Stimulated activated naive CD4-positive, alpha-beta T cell treated with Interleukin-2 at 50 U/mL for 16 hours (primary cell): ENCODE results near the gene SP6.

Experiments
- DNase-seq: peaks from one replicate; lab custom pipeline; 2025; lab: John Stamatoyannopoulos, UW

SP6 gene

DNA sequence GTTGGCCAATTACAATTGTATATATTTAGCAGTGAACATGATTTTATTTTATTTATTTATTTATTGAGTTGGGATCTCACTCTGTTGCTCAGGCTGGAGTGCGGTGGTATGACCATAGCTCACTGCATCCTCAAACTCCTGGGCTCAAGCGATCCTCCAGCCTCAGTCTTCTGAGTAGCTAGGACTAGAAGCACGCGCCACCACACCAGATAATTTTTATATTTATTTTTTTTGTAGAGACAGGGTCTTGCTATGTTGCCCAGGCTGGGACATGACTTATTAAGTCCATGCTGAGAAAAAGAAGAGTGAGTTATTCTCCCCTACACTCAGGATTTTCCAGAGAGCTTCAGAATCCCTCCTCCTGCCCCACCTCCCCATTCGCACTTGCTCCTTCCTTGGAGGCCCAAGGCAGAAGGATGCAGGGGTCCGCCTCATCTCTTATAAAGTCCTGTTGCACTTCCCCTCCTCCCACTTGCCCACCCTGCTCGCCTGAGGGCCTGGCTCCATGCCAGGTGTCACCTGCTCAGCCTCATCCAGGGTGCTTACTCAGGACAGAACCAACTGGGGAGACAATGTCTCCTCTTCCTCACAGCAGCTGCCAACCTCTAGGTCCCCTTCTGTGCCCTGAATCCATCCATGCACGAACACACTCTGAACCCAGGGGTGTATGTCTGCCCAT is 29.0 kb upstream of the SP6 start:
- no peak for DNase-seq

DNA sequence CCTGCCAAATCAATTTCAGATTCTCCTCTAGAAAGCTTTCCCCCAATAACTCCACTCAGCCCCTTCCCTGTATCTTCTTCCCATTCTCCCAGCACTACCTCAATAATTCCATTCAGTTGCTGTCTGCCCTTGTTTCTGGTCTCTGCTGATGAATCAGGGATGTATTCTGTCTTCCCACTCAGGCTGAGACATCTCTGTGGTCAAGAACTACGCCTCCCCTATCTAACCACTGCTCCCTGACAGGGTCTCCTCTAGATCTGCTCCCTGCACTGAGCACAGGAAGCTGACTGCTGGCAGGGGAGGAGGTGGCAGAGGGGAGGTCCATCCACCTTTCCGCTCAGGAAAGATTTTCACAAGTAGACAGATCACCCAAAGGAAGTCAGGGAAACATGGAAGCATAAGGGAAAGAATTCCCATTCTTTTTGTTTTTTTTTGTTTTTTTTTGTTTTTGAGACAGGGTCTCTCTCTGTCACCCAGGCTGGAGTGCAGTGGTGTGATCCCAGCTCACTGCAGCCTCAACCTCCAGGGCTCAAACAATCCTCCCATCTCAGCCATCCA is 28.1 kb upstream of the SP6 start:
- DNase-seq: no peak

DNA sequence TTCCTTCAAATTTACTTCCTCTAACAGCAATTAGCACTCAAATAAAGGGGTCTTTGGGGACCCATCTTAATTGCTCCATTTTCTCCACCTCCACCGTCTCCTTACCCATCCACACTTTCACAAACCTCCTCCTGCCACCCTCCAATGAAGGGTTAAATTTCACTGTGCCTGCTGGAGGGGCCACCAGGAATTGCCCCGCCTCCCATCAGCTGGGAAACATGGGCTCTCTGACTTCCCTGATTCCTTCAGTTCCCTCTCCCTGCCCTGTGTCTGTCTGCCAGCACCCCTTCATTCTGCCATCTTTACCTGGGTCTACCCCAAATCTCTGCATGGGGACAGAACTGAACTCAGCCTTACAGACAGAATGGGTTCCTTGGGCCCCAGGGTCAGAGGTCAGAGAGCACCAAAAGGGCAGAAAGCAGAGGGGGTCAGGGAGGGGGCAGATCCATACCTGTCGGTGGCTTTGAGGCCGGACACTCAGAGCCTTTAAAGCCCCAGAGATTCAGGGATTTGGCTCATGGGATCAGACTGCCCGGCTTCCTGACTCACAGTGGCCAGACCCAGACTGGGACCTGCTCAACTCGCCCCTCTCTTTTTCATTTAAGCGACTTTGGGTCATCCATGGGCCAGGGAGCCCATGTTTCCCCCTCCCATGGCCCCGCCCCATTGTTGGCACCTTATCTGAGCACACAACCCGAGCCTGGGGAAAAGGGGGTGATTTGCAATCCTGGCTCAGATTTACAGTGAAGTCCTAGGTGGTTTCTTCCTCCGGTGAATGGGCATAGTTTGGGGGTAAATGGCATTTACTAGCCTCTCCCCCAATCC is 27.5 kb upstream of the SP6 start:
- no peak for DNase-seq

DNA sequence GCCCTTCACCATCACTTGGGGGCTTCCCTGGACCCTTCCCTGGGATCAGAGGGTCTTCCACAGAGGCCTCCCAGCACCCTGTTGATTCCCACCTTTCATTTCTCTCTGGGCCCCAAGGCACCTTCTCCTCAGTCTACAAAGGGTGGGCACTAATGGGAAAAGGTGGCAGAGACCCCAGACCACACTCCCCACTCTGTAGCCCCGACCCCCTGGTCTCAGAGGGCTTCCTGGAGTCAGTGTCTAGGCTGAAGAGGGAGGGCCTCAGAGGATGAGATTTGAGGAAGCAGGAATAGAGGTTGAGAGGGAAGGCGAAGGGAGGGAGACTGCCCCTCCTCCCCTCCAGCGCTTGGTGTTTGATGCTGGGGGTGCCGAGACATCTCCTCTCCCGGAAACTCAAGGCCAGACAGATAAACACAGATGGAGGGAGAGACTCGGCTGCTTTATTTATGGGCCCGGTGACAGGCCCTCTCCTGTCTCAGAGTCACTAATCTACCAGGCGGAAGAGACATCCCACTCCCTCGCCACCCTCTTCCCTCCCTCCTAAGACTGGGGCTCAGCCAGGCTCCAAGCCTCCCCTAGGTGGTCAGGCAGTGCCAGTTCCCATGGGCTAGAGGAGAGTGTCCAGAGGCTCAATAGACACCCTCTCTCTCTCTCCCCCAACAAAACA is 26.5 kb upstream of the SP6 start:
- no peak for DNase-seq

DNA sequence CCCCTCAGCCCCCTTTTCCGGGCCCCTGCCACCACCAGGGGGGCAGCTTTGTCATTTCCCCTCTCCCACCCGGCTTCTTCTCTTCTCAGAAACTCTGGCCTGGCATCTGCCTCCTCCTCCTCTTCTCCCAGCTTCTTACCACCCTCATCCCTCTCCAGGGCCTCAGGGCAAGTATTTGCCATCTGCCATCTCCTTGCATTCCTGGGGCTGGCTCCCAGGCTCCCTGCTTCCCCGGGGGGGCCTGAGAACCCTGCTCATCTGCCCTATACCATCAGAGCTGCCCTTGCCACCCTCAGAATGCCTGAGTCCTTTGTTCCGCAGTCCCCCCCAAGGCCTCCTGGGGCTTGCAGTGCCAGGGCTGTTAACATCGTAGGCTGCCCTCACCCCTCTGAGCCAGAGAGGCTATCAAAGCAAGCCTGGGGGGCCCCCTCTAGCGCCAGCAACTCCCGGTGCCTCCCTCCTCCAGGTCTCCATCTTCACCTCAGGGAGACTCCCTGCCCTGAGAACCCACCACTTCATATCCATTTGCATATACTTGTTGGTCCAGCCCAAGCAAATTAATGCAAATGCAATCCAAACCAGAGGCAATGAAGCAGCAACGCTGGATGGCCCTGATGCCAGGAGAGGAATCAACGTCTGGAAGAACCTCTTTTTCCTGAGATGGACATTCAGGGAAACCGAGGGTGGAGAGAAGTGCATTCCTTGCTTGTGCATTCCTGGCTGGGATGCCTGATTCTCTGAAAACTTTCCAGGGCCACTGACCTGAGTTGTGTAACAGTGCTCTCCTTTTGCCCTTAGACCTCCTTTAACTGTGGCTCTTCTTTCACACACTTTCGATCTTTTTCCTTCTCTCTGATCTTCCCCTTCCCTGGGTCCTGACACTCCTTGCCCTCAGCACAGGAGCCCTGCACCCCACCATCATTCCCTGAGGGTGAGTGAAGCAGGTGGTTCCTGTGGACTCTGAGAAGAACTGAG is 24.3 kb upstream of the SP6 start:
- no peak for DNase-seq

DNA sequence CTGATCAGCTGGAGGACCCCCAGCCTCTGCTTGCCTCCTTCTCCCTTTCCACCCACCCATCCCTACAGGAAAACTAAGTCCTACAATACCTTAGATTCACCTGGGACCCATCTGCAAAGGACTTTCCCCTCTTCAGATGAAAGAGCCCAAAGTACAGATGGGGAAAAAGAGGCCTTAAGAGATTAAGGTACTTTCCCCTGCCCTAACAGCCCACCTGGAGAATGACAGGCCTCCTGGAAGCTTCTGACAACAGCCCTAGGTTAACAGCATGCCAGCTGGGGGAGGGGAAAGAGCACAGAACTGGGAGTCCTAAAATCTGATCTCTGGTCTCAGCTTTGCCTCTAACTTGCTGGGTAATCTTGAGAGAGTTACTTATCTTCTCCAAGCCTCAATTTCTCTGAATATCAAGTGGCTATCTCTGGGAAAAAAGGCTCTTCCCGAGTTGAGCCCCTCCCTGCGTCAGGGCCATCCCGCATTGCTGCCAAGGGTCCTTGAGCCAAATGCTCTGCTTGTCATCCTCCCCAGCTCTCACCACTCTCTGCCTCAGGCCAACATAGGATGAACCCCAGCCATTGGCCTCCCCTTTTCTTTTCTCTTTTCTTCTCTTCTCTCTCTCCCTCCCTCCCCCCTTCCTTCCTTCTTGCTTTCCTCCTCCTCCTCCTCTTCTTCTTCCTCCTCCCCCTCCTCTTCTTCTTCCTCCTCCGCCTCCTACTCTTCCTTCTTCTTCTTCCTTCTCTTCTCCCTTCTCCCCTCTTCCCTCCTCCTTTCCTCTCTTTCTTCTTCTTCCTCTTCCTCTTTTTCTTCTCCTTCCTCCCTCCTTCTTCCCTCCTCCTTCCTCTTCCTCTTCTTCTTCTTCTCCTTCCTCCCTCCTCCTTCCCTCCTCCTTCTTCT is 22.5 kb upstream of the SP6 start:
- DNase-seq: no peak

DNA sequence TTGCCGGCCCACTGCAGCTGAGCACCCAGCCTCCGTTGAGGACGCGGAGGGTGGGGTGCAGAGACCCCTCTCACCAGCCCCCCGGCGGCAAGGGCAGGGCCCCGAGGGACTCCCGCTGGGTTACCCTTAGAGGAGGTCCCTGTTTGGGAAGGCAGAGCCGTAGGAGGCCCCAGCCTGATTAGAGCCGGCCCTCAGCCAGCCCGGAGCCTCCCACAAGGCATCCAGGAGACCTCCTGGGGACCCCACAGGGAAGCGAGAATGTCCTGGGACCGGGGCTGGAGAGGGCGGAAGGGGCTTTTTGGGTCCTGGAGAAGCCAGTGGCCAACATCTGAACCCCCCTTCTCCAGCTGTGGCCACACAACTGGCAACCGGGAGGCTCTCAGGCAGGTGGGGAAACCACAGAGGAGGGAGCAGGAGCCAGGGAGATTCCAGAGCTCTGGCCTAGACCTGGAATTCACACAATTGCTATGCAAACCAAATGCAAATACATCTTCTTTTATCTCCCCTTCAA is 21.7 kb upstream of the SP6 start:
- DNase-seq: no peak

DNA sequence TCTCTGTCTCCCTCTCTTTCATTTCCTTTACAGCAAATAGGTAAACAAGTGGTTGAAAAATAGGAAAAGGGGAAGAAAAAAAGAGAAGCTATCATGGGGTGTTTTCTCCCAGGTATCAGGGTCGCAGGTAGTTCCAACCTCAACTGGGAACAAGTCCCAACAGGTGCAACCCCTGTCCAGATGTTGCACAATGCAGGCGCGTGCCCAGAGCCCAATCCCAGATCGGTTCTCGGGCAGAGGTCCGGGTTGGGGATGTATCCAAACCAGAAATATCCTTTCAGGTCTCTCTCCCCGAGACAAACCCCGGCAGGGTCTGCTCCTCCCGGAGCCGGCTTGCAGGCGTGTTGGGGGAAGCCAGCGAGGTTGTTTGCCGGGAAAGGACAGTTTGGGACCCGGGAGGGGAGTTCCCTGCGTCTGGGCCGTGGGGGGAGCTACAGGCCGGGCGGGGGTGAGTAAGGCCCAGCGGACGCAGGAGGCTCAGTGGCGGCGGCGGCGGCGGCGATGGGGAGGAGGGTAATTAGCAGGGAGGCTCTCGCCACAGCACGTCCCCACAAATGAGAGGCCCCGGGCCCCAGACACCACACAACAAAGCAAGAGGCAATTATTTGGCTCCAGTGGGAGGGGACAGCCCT is 21.2 kb upstream of the SP6 start:
- DNase-seq: no peak

DNA sequence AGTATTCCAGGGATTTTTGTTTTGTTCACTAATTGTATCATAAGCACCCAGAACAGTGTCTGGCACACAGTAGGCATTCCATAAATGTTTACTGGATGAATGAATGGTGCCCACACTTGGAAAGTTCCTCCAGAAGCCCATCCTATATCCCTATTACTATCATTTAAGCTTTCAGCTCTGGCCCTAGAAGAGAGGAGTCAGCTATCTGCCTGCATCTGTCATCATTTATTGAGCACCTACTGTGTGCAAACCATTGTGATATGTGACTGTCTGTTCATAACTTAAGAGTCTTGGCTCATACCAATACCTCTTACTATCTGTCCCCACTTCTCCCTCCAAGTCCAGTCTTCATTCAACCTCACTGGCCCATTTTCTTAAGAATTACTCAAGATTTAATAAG is 20.1 kb upstream of the SP6 start:
- DNase-seq: no peak

DNA sequence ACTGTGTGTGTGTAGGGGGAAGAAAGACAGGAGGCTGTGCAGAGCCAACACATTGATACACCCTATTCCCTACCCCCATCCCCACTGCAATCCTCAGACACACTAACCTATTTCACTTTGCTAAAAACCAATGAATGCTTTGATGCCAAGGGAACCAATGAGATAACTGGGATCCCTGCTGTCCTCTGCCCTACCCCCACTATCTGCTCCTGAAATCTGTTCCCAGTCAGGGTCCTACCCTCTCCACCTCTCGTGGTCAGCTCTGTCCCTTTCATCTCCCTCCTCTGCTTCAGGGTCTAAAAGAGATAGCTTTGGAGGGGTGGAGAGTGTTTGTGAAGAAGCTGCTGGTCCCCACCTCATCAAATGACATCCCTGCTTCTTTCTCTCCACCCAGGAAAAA is 19.1 kb upstream of the SP6 start:
- DNase-seq: no peak

DNA sequence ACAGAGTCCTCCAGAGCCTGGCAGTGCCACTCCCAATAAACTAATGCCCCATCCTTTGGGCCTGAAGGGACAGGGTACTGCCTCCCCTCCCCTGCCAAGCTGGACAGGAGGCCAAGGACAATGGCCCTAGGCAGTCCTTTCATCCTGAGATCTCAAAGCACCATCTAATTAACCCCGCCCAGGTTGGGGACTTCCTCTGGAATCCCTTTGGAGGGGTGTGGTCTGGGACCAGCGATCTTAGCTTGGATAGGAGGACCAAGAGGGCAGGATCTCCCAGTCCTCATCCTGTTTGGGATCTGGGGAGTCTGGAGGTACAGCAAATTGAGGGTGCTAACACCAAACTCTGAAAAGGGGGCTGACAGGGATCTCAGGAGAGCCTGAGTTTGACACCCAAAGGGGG is 18.2 kb upstream of the SP6 start:
- no peak for DNase-seq

DNA sequence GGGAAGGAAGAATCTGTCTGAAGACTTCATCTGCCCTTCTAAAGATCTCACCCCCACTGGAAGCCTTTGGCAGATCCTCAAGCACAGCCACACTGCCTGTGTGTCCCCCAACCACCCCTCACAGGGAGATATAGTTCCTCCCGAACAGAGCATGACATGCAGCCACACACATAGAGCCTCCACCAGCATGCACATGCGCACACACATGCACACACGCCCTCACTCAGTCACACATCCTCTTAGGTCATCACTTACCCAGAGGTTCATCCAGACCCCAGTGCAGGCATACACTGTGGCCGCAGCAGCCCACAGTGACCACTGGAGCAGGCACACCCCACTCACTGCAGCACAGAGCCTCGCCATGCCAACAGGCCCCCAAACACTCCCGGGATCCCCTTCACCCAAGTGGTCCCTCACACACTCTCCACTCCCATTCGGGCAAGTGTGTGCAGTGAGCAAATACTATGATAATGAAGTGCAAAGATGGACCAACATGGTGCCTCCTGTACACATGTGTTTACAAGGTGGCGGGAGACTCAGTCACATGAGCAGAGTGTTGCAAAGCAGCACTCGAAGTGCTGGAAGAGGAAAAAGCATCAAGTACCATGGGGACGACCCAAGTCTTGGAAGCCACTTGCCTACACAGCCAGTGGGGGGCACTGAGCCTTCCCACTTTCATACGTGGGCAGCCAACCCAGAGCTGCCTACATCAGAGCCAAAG is 17.0 kb upstream of the SP6 start:
- no peak for DNase-seq

DNA sequence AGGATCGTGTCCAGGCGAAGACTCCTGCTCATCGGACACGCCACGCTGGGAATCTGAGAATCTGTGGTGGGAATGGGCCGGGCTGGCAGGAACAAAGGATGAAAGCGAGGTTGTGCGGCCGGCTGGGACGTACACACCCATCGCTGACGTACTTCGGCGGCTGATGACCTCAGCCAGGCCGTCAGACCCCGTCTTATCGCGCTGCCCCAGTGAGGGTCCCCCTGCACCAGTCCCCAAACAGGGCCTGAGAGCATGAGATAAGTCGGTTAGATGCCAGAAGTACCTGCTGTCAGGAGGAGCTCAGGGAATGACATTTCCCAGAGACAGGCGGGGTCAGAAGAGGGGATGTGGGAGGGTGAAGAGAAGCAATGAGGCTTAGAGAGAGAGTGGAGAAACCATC is 16.0 kb upstream of the SP6 start:
- no peak for DNase-seq

DNA sequence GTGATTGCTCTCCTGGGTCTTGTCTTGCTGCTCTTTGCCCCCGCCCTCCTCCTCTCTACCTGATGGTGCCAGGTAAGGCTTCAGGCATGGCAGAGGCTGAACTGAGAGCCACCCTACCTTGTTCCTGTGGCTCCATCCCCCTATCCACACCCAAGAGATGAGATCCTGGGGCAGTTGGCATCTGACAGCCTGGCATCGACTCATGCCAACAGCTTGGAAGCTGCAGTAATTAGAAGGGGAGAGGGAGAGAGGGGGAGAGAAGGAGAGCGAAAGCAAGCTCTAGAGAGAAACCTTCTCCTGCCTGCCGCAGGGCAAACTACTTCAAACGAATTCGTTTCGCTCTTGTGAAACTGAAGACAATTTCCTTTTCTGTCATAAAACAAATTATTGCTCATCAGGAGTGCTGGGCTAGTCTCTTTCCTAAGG is 13.8 kb upstream of the SP6 start:
- no peak for DNase-seq

DNA sequence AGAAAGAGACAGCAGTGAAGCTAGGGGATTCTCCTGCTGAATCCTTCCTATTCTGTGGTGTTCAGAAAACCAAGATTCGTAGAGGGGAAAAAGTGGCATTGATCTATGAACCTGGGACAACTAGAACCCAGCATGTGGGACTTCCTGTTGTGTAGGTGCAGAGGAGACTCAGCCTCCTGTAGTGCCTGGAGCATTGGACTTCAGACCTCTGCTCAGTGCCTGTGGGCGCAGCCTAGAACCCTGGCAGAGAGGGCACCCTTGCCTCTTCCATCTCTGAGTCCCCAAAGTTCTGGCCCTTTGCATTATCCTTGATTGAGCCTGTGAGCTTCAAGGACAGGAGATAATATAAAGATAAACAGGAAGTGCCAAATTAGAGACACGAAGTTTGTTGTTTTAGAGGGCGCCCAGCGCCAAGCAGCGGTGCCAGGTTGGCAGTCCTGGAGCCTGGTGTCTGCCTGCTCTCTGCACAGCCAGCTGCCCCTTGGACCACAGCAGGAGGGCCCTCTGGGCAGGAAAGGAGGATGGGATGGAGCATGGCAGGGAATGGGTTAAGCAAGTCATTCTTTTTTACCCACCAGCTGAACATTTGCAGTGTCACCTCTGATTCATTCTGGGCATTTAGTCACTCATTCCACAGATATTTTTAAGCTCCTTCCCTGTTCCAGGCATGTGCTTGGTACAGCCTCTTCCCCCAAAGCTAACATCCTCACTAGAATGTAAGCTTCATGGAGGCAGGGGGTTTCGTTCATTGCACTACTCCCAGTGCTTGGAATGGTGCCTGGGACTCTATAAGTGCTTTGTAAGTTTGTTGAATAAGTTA is 11.9 kb upstream of the SP6 start:
- no peak for DNase-seq

DNA sequence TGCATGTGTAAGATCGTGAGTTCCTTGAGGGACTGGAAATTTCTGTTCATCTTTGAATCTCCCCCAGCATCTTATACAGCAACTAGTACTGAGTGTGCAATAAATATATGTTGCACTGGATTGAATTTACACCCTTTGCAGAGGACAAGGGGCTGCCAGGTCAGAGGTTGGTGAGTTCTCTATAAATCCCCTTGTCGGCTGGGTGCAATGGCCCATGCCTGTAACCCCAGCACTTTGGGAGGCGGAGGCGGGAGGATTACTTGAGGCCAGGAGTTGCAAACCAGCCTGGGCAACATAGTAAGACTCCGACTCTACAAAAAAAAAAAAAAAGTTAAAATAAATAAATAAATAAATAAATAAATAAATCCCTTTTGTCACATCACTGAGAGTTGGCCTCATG is 9.4 kb upstream of the SP6 start:
- no peak for DNase-seq

DNA sequence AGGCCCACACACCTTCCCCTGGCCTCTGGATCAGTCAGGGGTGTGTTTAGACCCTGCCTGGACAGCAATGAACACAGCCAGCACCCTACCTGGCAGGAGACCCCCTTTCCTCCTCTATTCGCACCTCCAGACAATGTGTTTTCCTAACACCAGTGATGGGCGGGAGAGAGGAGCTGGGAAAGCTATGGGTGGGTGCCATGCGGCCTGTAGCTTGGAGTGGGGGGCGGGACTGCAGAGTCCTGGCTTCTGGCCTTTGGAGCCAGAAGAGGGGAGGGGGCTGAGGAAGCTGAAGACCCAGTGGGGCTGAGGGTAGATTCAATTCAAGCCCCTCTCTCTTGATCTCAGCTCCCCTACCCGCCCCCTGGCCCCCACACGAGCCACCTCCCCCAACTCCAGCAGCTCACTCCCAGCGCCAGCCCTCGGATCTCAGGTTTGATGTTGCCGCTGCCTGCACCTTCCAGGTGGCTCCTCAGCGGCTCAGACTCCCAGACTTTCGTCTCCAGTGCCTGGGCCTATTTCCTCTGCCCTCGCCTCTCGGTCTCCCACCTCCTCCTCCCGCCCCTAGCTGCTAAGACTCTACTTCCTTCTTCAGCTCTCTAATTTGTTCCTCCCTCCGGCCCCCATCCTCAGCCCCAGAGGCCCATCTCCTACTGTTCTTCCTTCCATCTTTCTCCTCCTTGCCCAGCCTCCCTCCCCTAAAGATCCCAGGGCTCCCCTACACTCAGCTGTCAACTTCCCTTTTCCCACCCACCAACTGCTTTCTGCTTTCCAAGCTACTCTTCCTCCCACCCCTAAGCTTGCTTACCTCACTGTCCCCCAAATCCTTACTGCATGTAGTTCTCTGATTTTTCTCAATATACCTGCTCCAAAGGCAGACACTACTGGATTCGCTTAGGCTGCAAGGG is 6.8 kb upstream of the SP6 start:
- DNase-seq: no peak
